ENCODE data around the gene UQCRHL.

DNA sequence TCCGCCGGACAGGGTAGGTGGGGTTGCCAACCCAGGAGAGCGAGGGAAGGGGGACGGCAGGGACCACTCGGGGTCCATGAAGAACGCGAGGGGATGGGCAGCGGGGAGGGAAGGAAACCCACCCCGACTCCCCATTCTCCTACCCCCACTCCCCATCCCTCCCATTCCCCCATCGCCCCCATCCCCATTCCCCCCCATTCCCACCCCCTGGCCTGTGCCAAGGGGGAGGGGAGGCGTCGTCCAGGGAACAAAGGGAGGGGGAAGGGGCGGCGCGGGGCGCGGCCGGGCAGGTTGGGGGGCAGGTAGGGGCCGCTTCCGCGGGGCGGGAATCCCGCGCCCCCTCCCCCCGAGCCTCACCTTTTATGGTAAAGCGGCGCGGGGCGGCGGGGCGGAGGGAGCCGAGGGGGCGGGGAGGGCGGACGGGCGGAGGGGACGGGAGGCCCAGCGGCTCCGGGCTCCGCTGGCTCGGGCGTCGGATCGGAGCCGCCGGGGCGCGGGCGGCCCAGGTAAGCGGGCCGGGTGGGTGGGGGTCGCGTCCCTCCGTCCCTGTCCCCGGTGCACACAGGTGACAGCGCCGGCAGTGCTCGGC is 49.0 kb downstream of the UQCRHL start, which contains the start of gene FBLIM1:
- TF ChIP-seq, protein P1, sequence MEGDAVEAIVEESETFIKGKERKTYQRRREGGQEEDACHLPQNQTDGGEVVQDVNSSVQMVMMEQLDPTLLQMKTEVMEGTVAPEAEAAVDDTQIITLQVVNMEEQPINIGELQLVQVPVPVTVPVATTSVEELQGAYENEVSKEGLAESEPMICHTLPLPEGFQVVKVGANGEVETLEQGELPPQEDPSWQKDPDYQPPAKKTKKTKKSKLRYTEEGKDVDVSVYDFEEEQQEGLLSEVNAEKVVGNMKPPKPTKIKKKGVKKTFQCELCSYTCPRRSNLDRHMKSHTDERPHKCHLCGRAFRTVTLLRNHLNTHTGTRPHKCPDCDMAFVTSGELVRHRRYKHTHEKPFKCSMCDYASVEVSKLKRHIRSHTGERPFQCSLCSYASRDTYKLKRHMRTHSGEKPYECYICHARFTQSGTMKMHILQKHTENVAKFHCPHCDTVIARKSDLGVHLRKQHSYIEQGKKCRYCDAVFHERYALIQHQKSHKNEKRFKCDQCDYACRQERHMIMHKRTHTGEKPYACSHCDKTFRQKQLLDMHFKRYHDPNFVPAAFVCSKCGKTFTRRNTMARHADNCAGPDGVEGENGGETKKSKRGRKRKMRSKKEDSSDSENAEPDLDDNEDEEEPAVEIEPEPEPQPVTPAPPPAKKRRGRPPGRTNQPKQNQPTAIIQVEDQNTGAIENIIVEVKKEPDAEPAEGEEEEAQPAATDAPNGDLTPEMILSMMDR (IDR thresholded peaks at IDR 0.05): no peak
- no peak for TF ChIP-seq POLR2A (IDR thresholded peaks at IDR 0.05)

Measured in heart left ventricle (tissue), 13 donors.